Mammary epithelial cell (primary cell): Measurements from ENCODE around the gene ESRRB.

Experiments used
- EZH2 ChIP-seq: IDR thresholded peaks from 2 replicates; pipeline ENCODE4 v1.6.1; 2012; ENCODE audit warnings: low read length, inconsistent platforms, borderline replicate concordance
- TF ChIP-seq, protein P1 (sequence below), 2 donors: IDR thresholded peaks in 1 of 2; conservative IDR thresholded peaks in 1 of 2; 2 replicates each; pipeline ENCODE4 v1.5.1; 2011 to 2012; ENCODE audit warnings: inconsistent platforms in 2 of 2, low read length in 2 of 2, mild to moderate bottlenecking in 2 of 2, control low read depth in 1 of 2, low read depth in 1 of 2; ENCODE audit not compliant: insufficient read depth in 1 of 2; ENCODE audit errors: extremely low read depth in 1 of 2

DNA sequence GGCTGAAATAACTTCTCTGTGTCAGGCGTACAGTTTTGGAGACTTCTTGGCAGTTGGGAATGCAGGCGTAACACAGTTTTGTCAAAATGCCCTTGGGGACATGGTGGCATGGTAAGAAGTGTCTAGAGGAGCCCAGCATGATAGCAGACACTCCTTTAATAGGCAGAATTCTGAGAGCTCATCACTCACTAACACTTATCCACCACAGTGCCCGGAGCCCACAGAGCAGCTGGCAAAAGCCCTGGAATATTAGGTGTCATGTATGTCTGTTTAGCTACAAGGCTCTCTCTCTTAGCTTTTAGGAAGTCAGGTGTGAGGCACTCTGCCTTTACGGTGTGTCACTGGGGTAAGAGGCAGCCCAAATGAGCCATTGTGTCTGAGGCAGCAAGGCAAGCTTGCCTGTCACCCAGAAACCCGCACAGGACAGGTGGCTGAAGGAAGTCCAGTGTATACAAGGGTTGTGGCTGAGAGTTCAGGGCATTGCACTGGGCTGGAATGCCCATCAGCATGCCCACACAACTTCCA lies 96.3 kb downstream of the ESRRB start:
- TF ChIP-seq, protein P1, sequence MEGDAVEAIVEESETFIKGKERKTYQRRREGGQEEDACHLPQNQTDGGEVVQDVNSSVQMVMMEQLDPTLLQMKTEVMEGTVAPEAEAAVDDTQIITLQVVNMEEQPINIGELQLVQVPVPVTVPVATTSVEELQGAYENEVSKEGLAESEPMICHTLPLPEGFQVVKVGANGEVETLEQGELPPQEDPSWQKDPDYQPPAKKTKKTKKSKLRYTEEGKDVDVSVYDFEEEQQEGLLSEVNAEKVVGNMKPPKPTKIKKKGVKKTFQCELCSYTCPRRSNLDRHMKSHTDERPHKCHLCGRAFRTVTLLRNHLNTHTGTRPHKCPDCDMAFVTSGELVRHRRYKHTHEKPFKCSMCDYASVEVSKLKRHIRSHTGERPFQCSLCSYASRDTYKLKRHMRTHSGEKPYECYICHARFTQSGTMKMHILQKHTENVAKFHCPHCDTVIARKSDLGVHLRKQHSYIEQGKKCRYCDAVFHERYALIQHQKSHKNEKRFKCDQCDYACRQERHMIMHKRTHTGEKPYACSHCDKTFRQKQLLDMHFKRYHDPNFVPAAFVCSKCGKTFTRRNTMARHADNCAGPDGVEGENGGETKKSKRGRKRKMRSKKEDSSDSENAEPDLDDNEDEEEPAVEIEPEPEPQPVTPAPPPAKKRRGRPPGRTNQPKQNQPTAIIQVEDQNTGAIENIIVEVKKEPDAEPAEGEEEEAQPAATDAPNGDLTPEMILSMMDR (conservative IDR thresholded peaks at IDR 0.05 in 1 of 2, IDR thresholded peaks at IDR 0.05 in 1 of 2; ENCODE audit: extremely low read depth in 1 of 2, insufficient read depth in 1 of 2, low read depth in 1 of 2, low read length in 2 of 2): no peak
- TF ChIP-seq EZH2: no peak
